ENCODE measurements around the gene CORO2A. TPM values are rescaled to one million over a fixed set of nuclear protein-coding genes. Genes with fewer than 3 reads are reported as not detected.
"Not testable (repeated sequence)": the region's sequence is repeated elsewhere in the genome, so short reads cannot be mapped to it uniquely, and the experiment has no call there.

CORO2A gene
- total RNA-seq, 2 experiments from 2014 or later: 9.2 TPM

DNA sequence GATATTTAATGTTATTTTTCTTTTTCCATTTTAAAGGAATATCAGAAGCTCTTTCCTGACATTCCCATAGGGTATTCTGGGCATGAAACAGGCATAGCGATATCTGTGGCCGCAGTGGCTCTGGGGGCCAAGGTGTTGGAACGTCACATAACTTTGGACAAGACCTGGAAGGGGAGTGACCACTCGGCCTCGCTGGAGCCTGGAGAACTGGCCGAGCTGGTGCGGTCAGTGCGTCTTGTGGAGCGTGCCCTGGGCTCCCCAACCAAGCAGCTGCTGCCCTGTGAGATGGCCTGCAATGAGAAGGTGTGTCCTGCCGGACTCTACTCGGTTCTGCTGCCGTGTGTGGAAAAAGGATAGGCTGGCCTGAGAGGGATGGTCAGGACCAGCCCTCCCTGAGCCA, 111.7 kb downstream of the CORO2A start:
- DNase-seq (no peak), ATAC-seq (no peak)
- ChIA-PET CTCF (interaction anchor here (0.6 to 2.2 kb wide), 4 partner anchors 9 to 125 kb away, joined by 3 to 11 read pairs (median 5); partner anchors contain the start of gene TRIM14), POLR2A (interaction anchor here (1.1 kb wide), 1 partner anchor 176 kb away, joined by 4 read pairs; no protein-coding TSS in a partner anchor)
- H3K4me3 Mint-ChIP-seq: no peak overlapping the region
- H3K36me3 Mint-ChIP-seq (ENCODE audit: low read depth): peaks cover 74% of the 10 kb centered on the region
- peak overlapping the region; percentile 59 for H3K27ac Mint-ChIP-seq
- peaks cover 39% of the 10 kb centered on the region for H3K4me1 Mint-ChIP-seq (ENCODE audit: low read depth)
- H3K27me3 Mint-ChIP-seq (ENCODE audit: low read depth): no peaks in the 10 kb centered on the region
- H3K9me3 Mint-ChIP-seq (ENCODE audit: insufficient read depth): no peaks in the 10 kb centered on the region

DNA sequence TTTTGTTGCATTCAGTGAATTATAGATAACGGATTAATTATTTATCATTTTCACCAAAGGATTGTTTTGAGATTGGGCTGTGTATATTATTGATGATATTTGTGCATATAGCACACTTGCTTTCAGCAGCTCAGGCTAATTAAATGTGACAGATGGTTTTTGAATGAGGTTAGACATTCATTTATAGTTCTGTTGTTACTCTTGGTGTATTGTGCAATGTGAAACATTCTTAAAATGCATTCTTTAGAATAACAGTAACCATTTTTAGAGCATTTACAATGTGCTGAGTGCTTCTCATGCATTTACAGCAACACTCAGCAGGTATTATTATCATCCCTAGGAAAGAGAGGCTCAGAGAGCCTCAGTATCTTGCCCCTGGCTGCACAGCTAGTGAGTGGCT, 112.1 kb downstream of the CORO2A start:
- H3K4me1 Mint-ChIP-seq (ENCODE audit: low read depth): peaks cover 43% of the 10 kb centered on the region
- no peaks in the 10 kb centered on the region for H3K27me3 Mint-ChIP-seq (ENCODE audit: low read depth)
- ATAC-seq (no peak), DNase-seq (no peak)
- H3K9me3 Mint-ChIP-seq (ENCODE audit: insufficient read depth): no peaks in the 10 kb centered on the region
- H3K27ac Mint-ChIP-seq: no peak overlapping the region
- peaks cover 70% of the 10 kb centered on the region for H3K36me3 Mint-ChIP-seq (ENCODE audit: low read depth)
- ChIA-PET CTCF (interaction anchor here (0.6 to 2.2 kb wide), 6 partner anchors 9 to 125 kb away, joined by 3 to 11 read pairs (median 5); partner anchors contain the start of gene TRIM14), POLR2A (interaction anchor here (1.1 kb wide), 1 partner anchor 176 kb away, joined by 4 read pairs; no protein-coding TSS in a partner anchor)
- H3K4me3 Mint-ChIP-seq: no peak overlapping the region

DNA sequence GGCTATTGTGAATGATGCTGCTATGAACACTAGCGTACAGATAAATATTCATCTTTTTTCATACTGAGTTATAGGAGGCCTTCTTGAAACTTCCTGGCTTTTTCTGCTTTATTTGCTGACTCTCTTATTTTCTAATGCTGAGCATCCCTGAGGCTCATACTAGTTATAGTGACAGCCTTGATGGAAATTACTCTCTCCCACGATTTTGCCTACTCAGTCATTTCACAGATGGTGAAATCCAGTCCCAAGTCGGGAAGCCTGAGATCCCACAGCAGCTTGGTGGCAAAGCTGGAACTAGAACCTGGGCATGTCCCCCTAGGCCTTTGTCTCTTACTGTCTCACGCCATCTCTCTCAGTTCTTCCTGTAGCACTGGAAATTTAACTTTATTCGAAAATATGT, 113.5 kb downstream of the CORO2A start:
- H3K36me3 Mint-ChIP-seq (ENCODE audit: low read depth): peaks cover 57% of the 10 kb centered on the region
- DNase-seq (no peak), ATAC-seq (no peak)
- no peaks in the 10 kb centered on the region for H3K9me3 Mint-ChIP-seq (ENCODE audit: insufficient read depth)
- peaks cover 57% of the 10 kb centered on the region for H3K4me1 Mint-ChIP-seq (ENCODE audit: low read depth)
- ChIA-PET POLR2A (no interaction called here), CTCF (interaction anchor here (1.5 to 2.2 kb wide), 3 partner anchors 13 to 126 kb away, joined by 5 to 11 read pairs (median 5); partner anchors contain the start of gene TRIM14)
- H3K27me3 Mint-ChIP-seq (ENCODE audit: low read depth): no peaks in the 10 kb centered on the region
- H3K4me3 Mint-ChIP-seq: no peak overlapping the region
- H3K27ac Mint-ChIP-seq: peak overlapping the region; percentile 45

DNA sequence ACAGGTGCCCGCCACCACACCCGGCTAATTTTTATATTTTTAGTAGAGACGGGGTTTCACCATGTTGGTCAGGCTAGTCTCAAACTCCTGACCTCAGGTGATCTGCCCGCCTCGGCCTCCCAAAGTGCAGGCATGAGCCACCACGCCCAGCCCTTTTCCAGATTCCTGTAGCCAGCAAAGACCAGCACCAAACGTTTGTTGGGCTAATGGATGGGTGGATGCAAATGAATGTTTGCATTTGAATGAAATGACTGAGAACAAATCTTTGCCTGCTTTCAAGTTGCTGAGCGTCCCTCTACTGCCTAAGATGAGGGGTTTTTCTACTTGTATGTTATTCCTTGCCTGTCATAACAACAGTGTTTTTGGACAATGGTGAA, 115.9 kb downstream of the CORO2A start:
- ChIA-PET CTCF (interaction anchor here (1.4 to 1.7 kb wide), 3 partner anchors 8 to 153 kb away, joined by 3 to 6 read pairs (median 5); no protein-coding TSS in a partner anchor), POLR2A (interaction anchor here (1.1 kb wide), 1 partner anchor 21 kb away, joined by 3 read pairs; no protein-coding TSS in a partner anchor)
- H3K27me3 Mint-ChIP-seq (ENCODE audit: low read depth); H3K4me3 Mint-ChIP-seq; DNase-seq; H3K9me3 Mint-ChIP-seq (ENCODE audit: insufficient read depth); ATAC-seq: not testable (repeated sequence)
- peak overlapping the region; percentile 77 for H3K27ac Mint-ChIP-seq
- H3K36me3 Mint-ChIP-seq (ENCODE audit: low read depth): peaks cover 35% of the 10 kb centered on the region
- H3K4me1 Mint-ChIP-seq (ENCODE audit: low read depth): peaks cover 40% of the 10 kb centered on the region

DNA sequence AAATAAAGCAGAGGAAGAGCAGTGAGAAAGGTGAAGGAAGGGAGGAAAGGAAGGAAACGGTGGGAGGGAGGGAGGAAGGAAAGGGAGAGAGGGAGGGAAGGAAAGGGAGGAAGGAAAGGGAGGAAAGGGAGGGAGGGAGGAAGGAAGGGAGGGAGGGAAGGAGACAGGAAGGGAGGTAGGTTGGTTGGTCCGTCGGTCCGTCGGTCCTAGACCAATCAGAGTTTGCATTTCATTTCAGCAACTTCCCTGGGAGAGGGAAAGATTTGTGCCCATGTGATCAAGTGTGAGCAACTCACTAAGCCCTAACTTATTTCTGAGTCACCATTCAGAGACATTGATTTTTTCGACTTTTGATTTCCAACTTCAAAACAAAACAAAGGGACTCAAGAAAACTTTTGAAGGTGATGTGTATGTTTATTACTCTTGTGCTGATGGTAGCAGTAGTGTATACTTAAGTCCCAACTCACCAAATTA, 117.1 kb downstream of the CORO2A start:
- H3K27ac Mint-ChIP-seq: peak overlapping the region; percentile 77
- H3K4me3 Mint-ChIP-seq: peak overlapping the region; percentile 6
- CTCF ChIA-PET: interaction anchor here (1.2 to 3.2 kb wide), 8 partner anchors 15 to 181 kb away, joined by 3 to 27 read pairs (median 11); partner anchors contain the start of gene TBC1D2
- H3K27me3 Mint-ChIP-seq (ENCODE audit: low read depth): no peaks in the 10 kb centered on the region
- DNase-seq (no peak), ATAC-seq (peak; percentile 43)
- H3K9me3 Mint-ChIP-seq (ENCODE audit: insufficient read depth): no peaks in the 10 kb centered on the region
- H3K36me3 Mint-ChIP-seq (ENCODE audit: low read depth): peaks cover 31% of the 10 kb centered on the region
- POLR2A ChIA-PET: interaction anchor here (1.6 kb wide), 1 partner anchor 180 kb away, joined by 7 read pairs; the partner anchor contains the start of gene TBC1D2
- peaks cover 34% of the 10 kb centered on the region for H3K4me1 Mint-ChIP-seq (ENCODE audit: low read depth)

DNA sequence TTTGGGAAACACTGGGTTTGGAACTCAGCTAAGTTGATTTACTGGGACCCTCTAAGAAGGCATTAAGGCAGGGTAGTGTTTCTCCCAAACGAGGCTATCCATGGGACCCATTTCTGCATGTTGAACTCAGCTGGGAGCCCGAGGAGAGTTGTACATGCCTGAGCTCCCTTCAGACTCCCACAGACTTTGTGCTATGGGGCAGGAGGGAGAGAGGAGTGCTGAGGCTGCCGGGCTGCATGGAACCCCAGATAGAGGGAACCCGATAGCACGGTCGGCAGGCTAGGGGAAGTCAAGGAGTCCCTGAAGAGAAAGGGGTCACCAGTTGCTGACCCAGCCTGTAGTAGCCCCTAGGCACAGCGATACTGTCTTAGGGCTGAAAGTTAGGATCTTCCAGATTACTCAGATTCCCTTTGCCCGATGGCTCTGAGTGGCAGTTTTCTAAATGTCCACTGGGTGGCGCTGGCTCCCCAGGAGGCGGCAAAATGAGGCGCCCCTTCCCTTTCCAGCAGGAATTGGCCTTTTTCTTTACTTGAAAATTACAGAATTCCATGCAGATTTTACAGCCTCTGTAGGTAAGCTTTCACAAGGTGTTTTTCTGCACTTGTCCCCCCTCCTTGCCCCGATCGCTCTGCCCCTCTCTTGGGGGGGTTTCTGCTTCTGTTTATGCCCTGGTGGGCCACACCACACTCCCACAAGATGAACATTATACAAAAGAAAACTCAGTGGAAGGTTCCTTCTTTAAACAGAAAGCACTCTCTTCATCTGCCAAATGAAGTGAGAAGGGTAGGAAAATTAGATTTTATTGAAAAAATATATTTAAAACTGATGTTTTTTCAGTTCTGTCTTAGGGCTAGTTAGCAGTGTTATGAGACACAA, 118.1 kb downstream of the CORO2A start:
- Mint-ChIP-seq H3K4me1 (ENCODE audit: low read depth) (peaks cover 37% of the 10 kb centered on the region), H3K27me3 (ENCODE audit: low read depth) (no peaks in the 10 kb centered on the region), H3K4me3 (no peak overlapping the region), H3K36me3 (ENCODE audit: low read depth) (peaks cover 24% of the 10 kb centered on the region), H3K27ac (peak overlapping the region; percentile 77), H3K9me3 (ENCODE audit: insufficient read depth) (no peaks in the 10 kb centered on the region)
- ChIA-PET POLR2A (interaction anchor here (0.6 to 1.6 kb wide), 2 partner anchors 42 to 181 kb away, joined by 3 to 7 read pairs; partner anchors contain the start of gene TBC1D2), CTCF (interaction anchor here (0.6 to 3.2 kb wide), 31 partner anchors 9 to 311 kb away, joined by 3 to 27 read pairs (median 4); partner anchors contain the start of genes TBC1D2 and TRIM14)
- DNase-seq (peak; percentile 73), ATAC-seq (peak; percentile 28)

DNA sequence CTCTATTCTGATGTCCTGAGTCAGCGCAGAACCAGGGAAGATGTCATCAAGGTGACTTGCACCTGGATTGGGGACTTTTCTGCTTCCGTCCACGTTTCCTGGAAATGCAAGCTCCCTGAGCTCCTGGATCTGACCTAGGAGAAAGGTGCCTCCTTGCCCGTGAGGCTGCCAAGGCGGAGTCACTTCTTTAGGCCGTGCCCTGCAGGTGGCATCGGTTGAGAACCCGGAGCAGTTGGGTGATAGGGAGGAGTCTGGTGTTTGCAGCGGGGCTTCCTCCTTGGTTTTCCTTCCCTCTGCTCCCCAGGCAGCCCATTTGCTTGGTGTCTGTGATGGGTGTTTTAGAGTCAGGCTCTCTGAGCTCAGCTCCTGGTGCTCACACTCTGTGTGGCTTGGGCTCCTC, 120.7 kb downstream of the CORO2A start:
- POLR2A ChIA-PET: interaction anchor here (0.9 kb wide), 1 partner anchor 37 kb away, joined by 3 read pairs; no protein-coding TSS in a partner anchor
- Mint-ChIP-seq H3K36me3 (ENCODE audit: low read depth) (peaks cover 15% of the 10 kb centered on the region), H3K9me3 (ENCODE audit: insufficient read depth) (no peaks in the 10 kb centered on the region), H3K27me3 (ENCODE audit: low read depth) (no peaks in the 10 kb centered on the region), H3K4me1 (ENCODE audit: low read depth) (peaks cover 39% of the 10 kb centered on the region), H3K27ac (no peak overlapping the region), H3K4me3 (no peak overlapping the region)
- no peak for DNase-seq
- ATAC-seq: no peak
- CTCF ChIA-PET: interaction anchor here (0.9 to 1.2 kb wide), 2 partner anchors 29 to 185 kb away, joined by 3 read pairs; no protein-coding TSS in a partner anchor

Small RNA genes within 50 kb of the gene (microRNA-seq; reads per million reads assigned to microRNA genes)
- not detected for gene MIR6854

Other genes starting within 250 kb of the CORO2A start
- 100 to 1,000 TPM; 347 to 354 TPM for gene ANP32B, start 209.3 kb downstream of the CORO2A start, total RNA-seq
- gene NANS, start 135.9 kb downstream of the CORO2A start, total RNA-seq: 10 to 100 TPM; 45.5 to 46.6 TPM
- gene TRIM14, start 73.4 kb downstream of the CORO2A start, total RNA-seq: 10 to 100 TPM; 85.2 to 90.5 TPM
- gene TBC1D2, start 63.0 kb upstream of the CORO2A start, total RNA-seq: 1 to 10 TPM; 3.0 to 3.5 TPM